Measurements from ENCODE around the gene PRORP. TPM values are rescaled to one million over a fixed set of nuclear protein-coding genes. Genes with fewer than 3 reads are reported as not detected.
"Not testable (repeated sequence)": the region's sequence is repeated elsewhere in the genome, so short reads cannot be mapped to it uniquely, and the experiment has no call there.

Gene PRORP
- total RNA-seq (10 to 100 TPM; 13.8 to 19.6 (median 17.9) TPM), polyA plus RNA-seq (14.0 TPM)
- long read RNA-seq, donor 1, full-length matches to known transcripts = 19 of 23 reads
- long read RNA-seq, donor 1, partial matches to known transcripts = 3 of 23 reads
- long read RNA-seq, donor 1, other reads (novel, unspliced or antisense) = 1 of 23 reads
- long read RNA-seq, donor 2, full-length matches to known transcripts = 6 of 9 reads
- long read RNA-seq, donor 2, partial matches to known transcripts = 2 of 9 reads
- long read RNA-seq, donor 2, other reads (novel, unspliced or antisense) = 1 of 9 reads
- long read RNA-seq, donor 3, full-length matches to known transcripts = 16 of 27 reads
- long read RNA-seq, donor 3, partial matches to known transcripts = 7 of 27 reads
- long read RNA-seq, donor 3, other reads (novel, unspliced or antisense) = 4 of 27 reads
- long read RNA-seq, donor 4, full-length matches to known transcripts = 8 of 9 reads
- long read RNA-seq, donor 4, partial matches to known transcripts = 0 of 9 reads
- long read RNA-seq, donor 4, other reads (novel, unspliced or antisense) = 1 of 9 reads

GRCh38 chr14:35121887-35122695 lies at the start of gene PRORP, which contains the start of gene PPP2R3C:
Gene PRORP (plus strand): TSS chr14:35122552. CDS start chr14:35123246, 694 bp downstream.
Gene PPP2R3C (minus strand): TSS chr14:35121990. CDS start chr14:35121959, 31 bp downstream.
- Histone ChIP-seq H3K27ac (ENCODE audit: low read length) (peak within 1 kb of the TSS; percentile 99), H3K4me3 (ENCODE audit: low read length) (peak within 1 kb of the TSS; percentile 92), H3K27me3 (ENCODE audit: control insufficient read depth, insufficient read depth) (no peaks in the 10 kb centered on the region), H3K9me3 (ENCODE audit: control insufficient read depth, low read length) (no peaks in the 10 kb centered on the region), H3K4me1 (ENCODE audit: control insufficient read depth, insufficient read depth, low read length) (no peaks in the 10 kb centered on the region)
- intact Hi-C loops (cut with DNase I) = loop anchor here in 1 of 4 donors (2.0 to 10.0 kb wide), 2 partner anchors 63 to 293 kb away; no protein-coding TSS in a partner anchor
- ATAC-seq = peak; percentile 95 to 97
- DNase-seq = peak; percentile 90 to 95 (median 94)
- under 1% methylated on average over 57 of the region's 57 CpGs for WGBS

GRCh38 chr14:35073486-35073885 lies 48.9 kb upstream of the PRORP start:
- WGBS = 55% methylated on average over 1 of the region's 1 CpG

GRCh38 chr14:35078082-35078481 lies 44.3 kb upstream of the PRORP start:
- Histone ChIP-seq H3K27me3 (ENCODE audit: control insufficient read depth, insufficient read depth) (no peaks in the 10 kb centered on the region), H3K9me3 (ENCODE audit: control insufficient read depth, low read length) (no peaks in the 10 kb centered on the region), H3K4me3 (ENCODE audit: low read length) (no peak overlapping the region), H3K27ac (ENCODE audit: low read length) (no peak overlapping the region), H3K4me1 (ENCODE audit: control insufficient read depth, insufficient read depth, low read length) (no peaks in the 10 kb centered on the region)
- no peak for ATAC-seq
- no peak for DNase-seq
- 98% methylated on average over 2 of the region's 2 CpGs for whole genome bisulfite sequencing
- intact Hi-C loops (cut with DNase I) = no loop called here

More at GRCh38 chr14:35073486-35073885, 48.9 kb upstream of the PRORP start:
- Histone ChIP-seq H3K9me3 (ENCODE audit: control insufficient read depth, low read length) (no peaks in the 10 kb centered on the region), H3K4me3 (ENCODE audit: low read length) (no peak overlapping the region), H3K27me3 (ENCODE audit: control insufficient read depth, insufficient read depth) (no peaks in the 10 kb centered on the region), H3K27ac (ENCODE audit: low read length) (no peak overlapping the region), H3K4me1 (ENCODE audit: control insufficient read depth, insufficient read depth, low read length) (no peaks in the 10 kb centered on the region)
- intact Hi-C loops (cut with DNase I) = no loop called here
- peak in 1 of 2 donors; percentile 20 for ATAC-seq
- DNase-seq = no peak

GRCh38 chr14:35079742-35080141 lies 42.6 kb upstream of the PRORP start:
- no peak for ATAC-seq
- no peak overlapping the region for H3K27ac ChIP-seq (ENCODE audit: low read length)
- H3K9me3 ChIP-seq (ENCODE audit: control insufficient read depth, low read length) = no peaks in the 10 kb centered on the region
- H3K27me3 ChIP-seq (ENCODE audit: control insufficient read depth, insufficient read depth) = no peaks in the 10 kb centered on the region
- intact Hi-C loops (cut with DNase I) = no loop called here
- no peak overlapping the region for H3K4me3 ChIP-seq (ENCODE audit: low read length)
- WGBS = 80% methylated on average over 1 of the region's 1 CpG
- no peaks in the 10 kb centered on the region for H3K4me1 ChIP-seq (ENCODE audit: control insufficient read depth, insufficient read depth, low read length)
- DNase-seq = no peak

GRCh38 chr14:35083530-35084150 lies 38.7 kb upstream of the PRORP start:
- intact Hi-C loops (cut with DNase I) = no loop called here
- ATAC-seq (no peak), DNase-seq (no peak)
- H3K9me3 ChIP-seq (ENCODE audit: control insufficient read depth, low read length) = no peaks in the 10 kb centered on the region
- no peaks in the 10 kb centered on the region for H3K4me1 ChIP-seq (ENCODE audit: control insufficient read depth, insufficient read depth, low read length)
- no peak overlapping the region for H3K27ac ChIP-seq (ENCODE audit: low read length)
- H3K4me3 ChIP-seq (ENCODE audit: low read length) = no peak overlapping the region
- 95% methylated on average over 8 of the region's 8 CpGs for WGBS
- H3K27me3 ChIP-seq (ENCODE audit: control insufficient read depth, insufficient read depth) = no peaks in the 10 kb centered on the region

GRCh38 chr14:35085441-35085840 lies 36.9 kb upstream of the PRORP start:
- WGBS = 90% methylated on average over 2 of the region's 2 CpGs

GRCh38 chr14:35088514-35088913 lies 33.8 kb upstream of the PRORP start:
- intact Hi-C loops (cut with DNase I) = no loop called here
- Histone ChIP-seq H3K27ac (ENCODE audit: low read length) (no peak overlapping the region), H3K4me1 (ENCODE audit: control insufficient read depth, insufficient read depth, low read length) (no peaks in the 10 kb centered on the region), H3K27me3 (ENCODE audit: control insufficient read depth, insufficient read depth) (no peaks in the 10 kb centered on the region), H3K9me3 (ENCODE audit: control insufficient read depth, low read length) (no peaks in the 10 kb centered on the region), H3K4me3 (ENCODE audit: low read length) (no peak overlapping the region)
- DNase-seq = no peak
- ATAC-seq = no peak
- 91% methylated on average over 2 of the region's 2 CpGs for WGBS

More at GRCh38 chr14:35085441-35085840, 36.9 kb upstream of the PRORP start:
- ATAC-seq (no peak), DNase-seq (no peak)
- H3K27me3 ChIP-seq (ENCODE audit: control insufficient read depth, insufficient read depth) = no peaks in the 10 kb centered on the region
- no peaks in the 10 kb centered on the region for H3K4me1 ChIP-seq (ENCODE audit: control insufficient read depth, insufficient read depth, low read length)
- no peak overlapping the region for H3K27ac ChIP-seq (ENCODE audit: low read length)
- no peaks in the 10 kb centered on the region for H3K9me3 ChIP-seq (ENCODE audit: control insufficient read depth, low read length)
- no peak overlapping the region for H3K4me3 ChIP-seq (ENCODE audit: low read length)
- intact Hi-C loops (cut with DNase I) = no loop called here

- H3K27me3 ChIP-seq (ENCODE audit: control insufficient read depth, insufficient read depth); H3K4me1 ChIP-seq (ENCODE audit: control insufficient read depth, insufficient read depth, low read length); H3K9me3 ChIP-seq (ENCODE audit: control insufficient read depth, low read length); H3K4me3 ChIP-seq (ENCODE audit: low read length); DNase-seq; intact Hi-C loops (cut with DNase I); ATAC-seq; H3K27ac ChIP-seq (ENCODE audit: low read length): not testable (repeated sequence)
- 96% methylated on average over 6 of the region's 6 CpGs for WGBS
These were observed 27.7 kb upstream of the PRORP start for GRCh38 chr14:35094645-35095044.

- Histone ChIP-seq H3K9me3 (ENCODE audit: control insufficient read depth, low read length) (no peaks in the 10 kb centered on the region), H3K4me3 (ENCODE audit: low read length) (no peak overlapping the region), H3K27ac (ENCODE audit: low read length) (no peak overlapping the region), H3K4me1 (ENCODE audit: control insufficient read depth, insufficient read depth, low read length) (no peaks in the 10 kb centered on the region), H3K27me3 (ENCODE audit: control insufficient read depth, insufficient read depth) (no peaks in the 10 kb centered on the region)
- intact Hi-C loops (cut with DNase I) = no loop called here
- no peak for ATAC-seq
- DNase-seq = no peak
These were observed 14.5 kb upstream of the PRORP start for GRCh38 chr14:35107866-35108265.

GRCh38 chr14:35112641-35113040 lies 9.7 kb upstream of the PRORP start:
- WGBS = 77% methylated on average over 2 of the region's 2 CpGs
- no peak overlapping the region for H3K4me3 ChIP-seq (ENCODE audit: low read length)
- H3K9me3 ChIP-seq (ENCODE audit: control insufficient read depth, low read length) = no peaks in the 10 kb centered on the region
- intact Hi-C loops (cut with DNase I) = no loop called here
- H3K27me3 ChIP-seq (ENCODE audit: control insufficient read depth, insufficient read depth) = no peaks in the 10 kb centered on the region
- DNase-seq (no peak), ATAC-seq (no peak)
- no peak overlapping the region for H3K27ac ChIP-seq (ENCODE audit: low read length)
- H3K4me1 ChIP-seq (ENCODE audit: control insufficient read depth, insufficient read depth, low read length) = no peaks in the 10 kb centered on the region

Data from right cardiac atrium (tissue), 5 donors.